HEK293 (cell line): ENCODE data around the gene NCL.

ENCODE experiments used
- ZBTB7A ChIP-seq: fragments of 450-650 bp; formaldehyde crosslinking; IDR thresholded peaks from 2 replicates; pipeline ENCODE4 v1.5.1; 2016; ENCODE audit warnings: low read depth, missing biosample characterization, missing genetic modification characterization
- ZNF830 ChIP-seq: fragments of 450-650 bp; IDR thresholded peaks from 2 replicates; pipeline ENCODE4 v1.5.0; 2018; ENCODE audit warnings: missing biosample characterization, missing genetic modification characterization, low read depth, mild to moderate bottlenecking, moderate library complexity
- TF ChIP-seq, protein P1 (sequence below): fragments of 450-650 bp; formaldehyde crosslinking; IDR thresholded peaks from 2 replicates; pipeline ENCODE4 v1.5.1; 2016; ENCODE audit warnings: missing biosample characterization, missing genetic modification characterization
- TF ChIP-seq, protein P2 (sequence below): fragments of 450-650 bp; formaldehyde crosslinking; IDR thresholded peaks from 2 replicates; pipeline ENCODE4 v1.5.1; 2017; ENCODE audit warnings: missing biosample characterization, missing genetic modification characterization
- TF ChIP-seq, protein P3 (sequence below): fragments of 450-650 bp; formaldehyde crosslinking; IDR thresholded peaks from 2 replicates; pipeline ENCODE4 v1.5.1; 2016; ENCODE audit warnings: missing biosample characterization, missing genetic modification characterization

DNA sequence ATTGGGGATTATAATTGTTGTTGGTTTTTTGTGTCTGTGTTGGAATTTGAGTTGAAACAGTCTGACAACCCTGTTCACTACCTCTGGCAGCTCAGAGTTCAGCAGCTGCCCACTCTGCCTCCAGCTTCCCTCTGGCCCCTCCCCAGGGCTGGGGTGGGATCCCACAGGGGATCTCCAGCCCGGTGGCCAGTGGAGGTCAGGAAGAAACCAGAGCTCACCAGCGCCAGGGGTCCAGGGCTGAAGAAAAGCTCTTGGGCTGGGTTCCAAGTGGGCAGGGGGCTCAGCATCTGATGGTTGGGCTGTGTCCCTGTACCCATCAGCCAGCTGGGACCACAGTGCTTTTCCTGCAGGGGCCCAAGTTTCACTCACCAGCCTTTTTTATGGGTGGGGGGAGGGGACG, 16.5 kb upstream of the NCL start:
- TF ChIP-seq ZBTB7A (tag by site-specific recombination) (no peak), ZNF830 (tag by site-specific recombination) (no peak)
- TF ChIP-seq, protein P1, sequence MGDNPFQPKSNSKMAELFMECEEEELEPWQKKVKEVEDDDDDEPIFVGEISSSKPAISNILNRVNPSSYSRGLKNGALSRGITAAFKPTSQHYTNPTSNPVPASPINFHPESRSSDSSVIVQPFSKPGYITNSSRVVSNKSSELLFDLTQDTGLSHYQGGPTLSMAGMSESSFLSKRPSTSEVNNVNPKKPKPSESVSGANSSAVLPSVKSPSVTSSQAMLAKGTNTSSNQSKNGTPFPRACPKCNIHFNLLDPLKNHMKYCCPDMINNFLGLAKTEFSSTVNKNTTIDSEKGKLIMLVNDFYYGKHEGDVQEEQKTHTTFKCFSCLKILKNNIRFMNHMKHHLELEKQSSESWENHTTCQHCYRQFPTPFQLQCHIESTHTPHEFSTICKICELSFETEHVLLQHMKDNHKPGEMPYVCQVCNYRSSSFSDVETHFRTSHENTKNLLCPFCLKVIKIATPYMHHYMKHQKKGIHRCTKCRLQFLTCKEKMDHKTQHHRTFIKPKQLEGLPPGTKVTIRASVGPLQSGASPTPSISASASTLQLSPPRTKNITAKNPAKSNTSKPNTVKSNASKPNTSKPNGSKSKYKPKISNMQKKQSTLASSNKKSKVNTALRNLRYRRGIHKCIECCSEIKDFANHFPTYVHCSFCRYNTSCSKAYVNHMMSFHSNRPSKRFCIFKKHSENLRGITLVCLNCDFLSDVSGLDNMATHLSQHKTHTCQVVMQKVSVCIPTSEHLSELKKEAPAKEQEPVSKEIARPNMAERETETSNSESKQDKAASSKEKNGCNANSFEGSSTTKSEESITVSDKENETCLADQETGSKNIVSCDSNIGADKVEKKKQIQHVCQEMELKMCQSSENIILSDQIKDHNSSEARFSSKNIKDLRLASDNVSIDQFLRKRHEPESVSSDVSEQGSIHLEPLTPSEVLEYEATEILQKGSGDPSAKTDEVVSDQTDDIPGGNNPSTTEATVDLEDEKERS, result no peak
- TF ChIP-seq, protein P2, sequence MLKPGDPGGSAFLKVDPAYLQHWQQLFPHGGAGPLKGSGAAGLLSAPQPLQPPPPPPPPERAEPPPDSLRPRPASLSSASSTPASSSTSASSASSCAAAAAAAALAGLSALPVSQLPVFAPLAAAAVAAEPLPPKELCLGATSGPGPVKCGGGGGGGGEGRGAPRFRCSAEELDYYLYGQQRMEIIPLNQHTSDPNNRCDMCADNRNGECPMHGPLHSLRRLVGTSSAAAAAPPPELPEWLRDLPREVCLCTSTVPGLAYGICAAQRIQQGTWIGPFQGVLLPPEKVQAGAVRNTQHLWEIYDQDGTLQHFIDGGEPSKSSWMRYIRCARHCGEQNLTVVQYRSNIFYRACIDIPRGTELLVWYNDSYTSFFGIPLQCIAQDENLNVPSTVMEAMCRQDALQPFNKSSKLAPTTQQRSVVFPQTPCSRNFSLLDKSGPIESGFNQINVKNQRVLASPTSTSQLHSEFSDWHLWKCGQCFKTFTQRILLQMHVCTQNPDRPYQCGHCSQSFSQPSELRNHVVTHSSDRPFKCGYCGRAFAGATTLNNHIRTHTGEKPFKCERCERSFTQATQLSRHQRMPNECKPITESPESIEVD (tag by site-specific recombination), result no peak
- TF ChIP-seq, protein P3, sequence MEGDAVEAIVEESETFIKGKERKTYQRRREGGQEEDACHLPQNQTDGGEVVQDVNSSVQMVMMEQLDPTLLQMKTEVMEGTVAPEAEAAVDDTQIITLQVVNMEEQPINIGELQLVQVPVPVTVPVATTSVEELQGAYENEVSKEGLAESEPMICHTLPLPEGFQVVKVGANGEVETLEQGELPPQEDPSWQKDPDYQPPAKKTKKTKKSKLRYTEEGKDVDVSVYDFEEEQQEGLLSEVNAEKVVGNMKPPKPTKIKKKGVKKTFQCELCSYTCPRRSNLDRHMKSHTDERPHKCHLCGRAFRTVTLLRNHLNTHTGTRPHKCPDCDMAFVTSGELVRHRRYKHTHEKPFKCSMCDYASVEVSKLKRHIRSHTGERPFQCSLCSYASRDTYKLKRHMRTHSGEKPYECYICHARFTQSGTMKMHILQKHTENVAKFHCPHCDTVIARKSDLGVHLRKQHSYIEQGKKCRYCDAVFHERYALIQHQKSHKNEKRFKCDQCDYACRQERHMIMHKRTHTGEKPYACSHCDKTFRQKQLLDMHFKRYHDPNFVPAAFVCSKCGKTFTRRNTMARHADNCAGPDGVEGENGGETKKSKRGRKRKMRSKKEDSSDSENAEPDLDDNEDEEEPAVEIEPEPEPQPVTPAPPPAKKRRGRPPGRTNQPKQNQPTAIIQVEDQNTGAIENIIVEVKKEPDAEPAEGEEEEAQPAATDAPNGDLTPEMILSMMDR (tag by site-specific recombination), result no peak
